GM21529 (cell line): ENCODE measurements around the gene POC1B.

ENCODE experiments used
- ATAC-seq: cut with Tn5 transposase; IDR thresholded peaks from one replicate; pipeline ENCODE4 v1.9.1; 2021; ENCODE audit not compliant: unreplicated experiment

POC1B gene

DNA sequence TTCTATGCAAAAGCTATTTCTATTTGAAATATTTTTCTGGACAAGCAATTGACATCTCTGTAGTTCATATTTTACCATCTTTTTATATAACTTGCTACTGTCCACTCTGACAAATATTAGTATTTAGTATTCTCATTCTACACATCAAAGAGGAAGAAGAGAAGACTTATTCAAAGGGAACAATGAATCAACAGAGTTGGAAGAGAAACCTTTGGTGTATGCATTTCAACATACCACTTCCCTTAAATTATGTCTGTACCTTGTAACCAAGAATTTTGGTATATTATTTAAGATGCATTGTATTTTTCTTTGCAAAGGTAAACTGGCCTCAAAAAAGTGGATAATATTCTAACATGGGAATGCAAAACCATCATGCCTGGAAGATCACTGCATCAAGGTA lies 101.5 kb downstream of the POC1B start:
- ATAC-seq = no peak

DNA sequence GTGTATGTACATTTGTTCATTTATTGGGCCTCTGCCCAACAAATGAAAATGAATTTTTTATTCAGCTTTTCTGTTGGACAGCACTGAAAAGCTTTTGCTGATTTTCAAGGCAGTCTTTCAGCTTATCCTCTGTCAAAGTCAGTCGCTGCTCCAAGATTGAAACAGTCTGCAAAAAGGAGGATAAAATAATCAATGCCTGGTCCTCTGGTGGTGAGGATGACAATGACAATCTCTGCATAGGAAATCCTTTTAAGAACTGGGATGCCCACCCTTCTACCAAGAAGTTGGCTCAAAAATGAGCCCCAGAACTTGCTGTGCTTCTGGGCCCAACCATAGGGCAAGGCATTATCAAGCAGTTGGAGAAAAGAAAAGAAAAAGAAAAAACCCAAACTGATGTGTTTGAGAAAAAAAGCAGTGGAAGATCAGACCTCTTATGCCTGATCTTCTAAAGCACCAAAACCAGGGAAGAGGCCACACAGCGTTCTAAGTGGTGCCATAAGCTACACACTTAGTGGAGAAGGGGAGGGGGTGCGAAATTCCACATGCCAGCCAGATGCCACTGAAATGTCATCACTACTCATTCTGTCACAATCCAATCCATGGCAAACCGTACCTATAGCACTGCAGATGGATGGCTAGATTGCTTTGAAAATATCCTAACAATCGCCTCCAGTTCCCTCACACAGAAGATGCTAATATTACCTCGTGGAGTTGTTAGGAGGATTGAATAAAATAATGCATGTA lies 104.6 kb downstream of the POC1B start:
- ATAC-seq = no peak

DNA sequence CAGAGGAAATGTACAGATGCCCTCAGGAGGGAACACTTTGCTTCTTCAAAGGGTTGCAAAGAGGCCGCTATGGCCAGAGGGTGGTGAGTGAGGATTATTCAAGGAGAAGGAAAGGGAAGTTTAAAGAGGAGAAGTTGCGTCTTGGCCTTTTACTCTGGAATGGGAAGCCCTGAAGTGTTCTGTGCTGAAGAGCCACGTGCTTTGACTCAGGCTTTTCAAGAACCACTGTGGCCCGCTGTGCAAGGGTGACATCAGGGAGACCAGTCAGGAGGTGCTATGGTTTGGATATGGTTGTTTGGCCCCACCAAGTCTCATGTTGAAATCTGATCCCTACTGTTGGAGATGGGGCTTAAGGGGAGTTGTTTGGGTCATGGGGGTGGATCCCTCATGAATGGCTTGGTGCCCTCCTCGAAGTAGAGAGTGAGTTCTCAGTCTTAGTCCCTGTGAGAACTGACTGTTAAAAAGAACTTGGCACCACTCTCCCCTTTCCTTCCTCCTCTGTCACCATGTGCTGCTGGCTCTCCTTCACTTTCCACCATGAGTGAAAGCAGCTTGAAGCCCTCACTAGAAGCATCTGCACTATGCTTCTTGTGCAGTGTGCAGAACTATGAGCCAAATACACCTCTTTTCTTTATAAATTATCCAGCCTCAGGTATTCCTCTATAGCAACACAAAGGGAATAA lies 107.5 kb downstream of the POC1B start:
- no peak for ATAC-seq

DNA sequence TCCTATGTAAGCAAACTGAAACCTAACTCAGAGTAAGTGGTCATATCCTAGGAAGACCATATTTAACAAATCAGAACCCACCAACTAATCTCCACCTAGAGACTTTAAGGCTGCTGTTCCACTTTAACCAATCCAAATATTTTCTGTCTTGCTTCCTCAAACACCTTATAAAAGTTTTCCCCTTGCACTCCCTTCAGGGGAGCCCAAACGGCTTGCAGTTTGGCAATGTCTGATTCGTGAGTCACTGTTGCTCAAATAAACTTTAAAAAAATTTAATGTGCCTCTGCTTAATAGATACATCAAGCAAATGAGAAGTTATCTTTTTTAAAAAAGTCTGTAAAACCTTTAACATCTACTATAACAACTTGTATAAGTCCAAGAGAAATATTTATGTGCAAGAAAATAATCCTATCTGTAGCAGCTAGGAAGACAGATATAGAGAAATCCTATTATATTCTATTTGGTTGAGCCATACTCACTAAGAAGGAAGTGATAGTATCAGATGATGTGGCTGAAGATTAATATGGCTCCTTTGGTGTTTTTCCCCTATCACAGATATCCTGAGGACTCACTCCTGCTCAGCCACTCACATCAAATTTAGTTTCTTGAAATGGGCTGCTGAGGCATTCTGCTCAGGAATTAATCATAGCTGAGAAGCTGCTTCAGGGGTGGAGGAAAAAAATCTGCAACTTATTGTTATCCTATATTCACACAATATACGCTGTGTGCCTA lies 108.4 kb downstream of the POC1B start:
- no peak for ATAC-seq

DNA sequence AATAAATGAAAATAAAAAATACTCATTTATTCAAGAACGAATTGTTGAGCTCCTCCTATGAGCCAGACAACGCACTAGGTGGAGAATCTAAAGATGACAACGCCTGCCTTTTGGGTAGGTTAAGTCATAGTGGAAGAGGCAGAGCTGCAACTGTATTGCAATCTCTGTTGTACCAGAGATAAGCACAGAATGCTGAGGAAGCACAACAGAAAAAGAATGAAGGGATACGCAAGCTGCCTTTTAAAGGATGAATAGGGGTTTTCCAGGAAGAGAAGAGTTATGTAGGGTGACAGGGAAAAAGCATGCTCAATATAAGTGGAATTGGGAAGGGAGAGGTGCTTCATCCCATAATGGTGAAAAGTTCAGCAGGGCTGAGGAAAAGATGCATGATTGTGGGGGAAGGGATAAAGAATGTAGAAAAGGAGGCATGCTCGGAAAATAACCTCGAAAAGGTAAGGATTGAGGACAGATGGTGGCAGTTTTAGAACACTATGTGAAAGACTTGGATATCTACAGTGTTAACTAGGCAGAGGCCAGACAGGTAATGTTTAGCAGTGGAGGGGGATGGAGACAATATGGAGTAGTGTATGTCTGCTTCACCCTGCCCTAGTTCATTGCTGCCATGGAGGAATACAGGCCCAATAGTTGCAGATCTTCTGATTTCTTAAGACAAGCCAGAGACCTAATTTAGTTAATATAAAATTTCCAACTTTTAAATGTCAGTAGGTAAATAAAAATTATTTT lies 109.6 kb downstream of the POC1B start:
- no peak for ATAC-seq

DNA sequence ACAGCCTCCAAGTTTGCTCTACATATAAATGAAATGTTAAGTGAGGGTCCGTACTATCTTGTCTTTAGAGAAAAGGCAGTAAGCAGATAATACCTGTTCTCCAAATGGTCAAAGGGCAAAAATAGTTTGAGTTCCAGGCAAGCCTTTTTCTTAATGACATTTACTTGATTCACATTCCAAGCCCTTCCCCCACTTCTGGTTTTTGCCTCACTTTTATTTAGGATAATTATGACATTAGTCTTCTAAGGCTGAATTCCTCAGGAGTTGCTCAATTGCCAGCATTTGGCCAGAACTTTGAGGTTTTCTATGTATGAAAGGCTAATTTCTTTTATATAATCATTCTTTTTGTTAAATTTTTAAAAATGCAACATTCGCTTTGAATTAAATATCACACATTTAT lies 111.0 kb downstream of the POC1B start:
- ATAC-seq = no peak

DNA sequence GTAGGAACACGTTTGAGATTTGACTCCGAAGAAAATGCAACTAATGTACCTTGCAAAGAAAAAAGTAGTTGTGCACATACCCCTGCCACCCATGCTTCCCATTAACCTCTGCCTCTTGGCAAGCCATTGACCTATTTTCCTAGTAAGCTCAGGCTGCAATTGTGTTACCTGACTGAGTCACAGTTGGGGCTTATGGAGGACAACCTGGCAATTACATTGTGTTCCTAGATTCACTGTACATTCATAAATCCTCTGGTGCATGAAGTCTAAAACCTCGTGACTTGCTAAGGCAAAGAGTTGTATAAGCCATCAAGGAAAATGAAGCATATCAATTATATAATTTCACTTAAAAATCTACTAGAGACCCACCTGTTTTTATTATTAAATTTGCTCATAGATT lies 111.5 kb downstream of the POC1B start:
- ATAC-seq = no peak

DNA sequence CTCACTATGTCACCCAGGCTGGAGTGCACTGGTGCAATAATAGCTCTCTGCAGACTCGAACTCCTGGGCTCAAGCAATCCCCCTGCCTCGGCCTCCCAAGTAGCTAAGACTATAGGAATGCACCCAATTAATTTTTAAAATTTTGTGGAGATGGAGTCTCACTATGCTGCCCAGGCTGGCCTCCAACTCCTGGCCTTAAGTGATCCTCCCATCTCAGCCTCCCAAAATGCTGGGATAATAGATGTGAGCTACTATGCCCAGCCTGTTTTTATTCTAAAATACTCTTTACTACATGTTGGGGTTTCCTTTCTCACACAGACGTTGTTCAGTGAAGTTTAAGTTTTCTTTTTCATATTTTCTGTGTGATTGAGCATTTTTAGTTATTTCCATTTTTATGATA lies 112.6 kb downstream of the POC1B start:
- ATAC-seq = no peak

DNA sequence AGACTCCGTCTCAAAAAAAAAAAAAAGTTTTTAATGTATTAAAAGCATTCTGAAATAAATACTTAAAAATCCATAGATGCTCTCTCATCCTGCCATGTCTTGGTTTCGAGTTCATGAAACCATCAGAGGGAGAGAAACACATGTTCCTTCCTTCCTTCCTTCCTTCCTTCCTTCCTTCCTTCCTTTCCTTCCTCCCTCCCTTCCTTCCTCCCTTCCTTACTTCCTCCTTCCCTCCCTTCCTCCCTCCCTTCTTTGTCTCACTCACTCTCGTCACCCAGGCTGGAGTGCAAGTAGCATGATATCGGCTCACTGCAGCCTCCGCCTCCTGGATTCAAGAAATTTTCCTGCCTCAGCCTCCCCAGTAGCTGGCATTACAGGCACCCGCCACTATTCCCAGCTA lies 113.2 kb downstream of the POC1B start:
- ATAC-seq = no peak

DNA sequence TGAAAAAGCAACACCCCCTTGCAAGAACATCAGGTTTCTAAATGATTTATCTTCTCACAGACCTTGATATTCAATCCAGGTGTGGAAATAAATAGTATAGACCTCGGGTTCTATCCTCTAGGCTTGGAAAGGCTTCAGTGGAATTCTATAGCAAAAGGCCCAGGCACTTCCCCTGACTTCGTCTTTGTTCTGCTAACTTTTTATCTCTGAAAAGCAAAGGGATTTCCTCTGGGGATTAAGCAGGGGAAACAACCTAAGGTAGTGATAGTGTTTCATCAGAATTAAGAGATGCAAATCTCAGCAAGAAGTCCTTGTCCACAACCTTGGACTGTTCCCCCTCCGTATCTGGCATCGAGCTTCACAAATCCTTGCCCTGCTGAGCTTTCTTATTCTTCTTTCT lies 114.0 kb downstream of the POC1B start:
- ATAC-seq = no peak

DNA sequence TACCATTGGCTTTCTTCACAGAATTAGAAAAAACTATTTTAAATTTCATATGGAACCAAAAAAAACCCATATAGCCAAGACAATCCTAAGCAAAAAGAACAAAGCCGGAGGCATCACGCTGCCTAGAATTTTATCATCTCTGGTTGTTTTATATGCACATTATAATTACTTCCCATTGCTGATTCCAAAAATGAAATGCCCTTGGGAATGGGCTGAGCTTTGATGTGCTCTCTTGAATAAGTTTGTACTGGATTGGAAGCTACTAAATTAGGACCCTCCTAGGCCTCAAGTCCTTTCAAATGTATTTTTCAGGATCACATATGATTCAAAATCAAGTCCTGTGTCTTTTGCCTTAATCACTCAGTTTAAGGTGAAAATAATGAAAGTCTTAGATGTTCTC lies 114.6 kb downstream of the POC1B start:
- no peak for ATAC-seq

DNA sequence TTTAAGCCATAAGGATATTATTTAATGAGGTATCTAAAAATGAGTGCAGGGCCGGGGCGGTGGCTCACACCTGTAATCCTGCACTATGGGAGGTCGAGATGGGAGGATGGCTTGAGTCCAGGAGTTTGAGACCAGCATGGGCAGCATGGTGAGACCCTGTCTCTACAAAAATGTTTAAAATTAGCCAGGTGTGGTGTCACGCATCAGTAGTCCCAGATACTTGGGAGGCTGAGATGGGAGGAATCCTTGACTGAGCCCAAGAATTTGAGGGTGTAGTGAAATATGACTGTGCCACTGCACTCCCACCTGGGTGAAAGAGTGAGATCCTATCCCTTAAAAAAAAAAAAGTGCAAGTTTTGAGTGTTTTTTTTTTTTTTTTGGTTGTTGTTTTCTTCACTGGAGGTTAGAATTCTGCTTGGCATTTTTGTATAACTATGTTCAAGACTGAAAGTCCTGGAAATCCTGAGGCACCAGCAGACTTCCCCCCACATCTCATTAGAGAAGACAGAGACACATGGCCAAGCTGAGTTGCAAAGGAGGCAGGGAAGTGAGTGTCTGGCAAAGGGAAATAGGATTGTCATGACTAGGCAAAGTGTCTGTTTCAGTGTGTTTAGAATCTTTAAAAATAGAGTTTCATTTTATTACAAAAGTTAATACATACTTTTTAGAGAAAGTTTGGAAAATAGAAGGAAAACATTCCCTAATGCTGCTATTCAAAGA lies 120.1 kb downstream of the POC1B start:
- no peak for ATAC-seq

DNA sequence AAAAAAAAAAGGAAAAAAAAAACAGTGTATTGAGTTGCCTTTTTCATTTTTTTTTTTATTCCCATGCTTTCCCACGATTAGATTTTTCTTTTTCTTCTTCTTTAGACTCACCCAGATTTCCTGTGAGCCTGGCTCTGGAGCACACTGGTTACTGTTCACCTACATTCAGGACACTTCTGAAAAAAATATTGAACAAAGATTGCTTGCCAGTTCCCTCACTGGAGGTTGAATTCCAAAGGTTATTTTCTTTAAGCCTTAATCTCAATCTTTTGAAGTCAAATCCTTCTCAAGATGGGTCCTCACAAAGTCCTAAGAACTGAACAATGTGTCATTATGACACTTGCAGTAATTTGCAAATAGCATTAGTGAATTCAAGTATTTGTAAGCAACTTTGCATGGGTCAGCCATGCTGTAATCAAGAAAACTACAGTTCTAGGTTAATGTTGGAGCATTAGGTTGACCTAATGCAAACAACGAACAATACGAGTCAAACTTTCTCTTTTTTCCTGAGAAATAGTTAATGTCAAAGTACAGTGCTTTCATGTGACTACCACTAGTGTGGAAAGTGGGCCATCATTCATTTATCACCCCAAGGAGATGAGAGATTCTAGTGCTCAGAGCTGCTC lies 124.3 kb downstream of the POC1B start:
- ATAC-seq = no peak

DNA sequence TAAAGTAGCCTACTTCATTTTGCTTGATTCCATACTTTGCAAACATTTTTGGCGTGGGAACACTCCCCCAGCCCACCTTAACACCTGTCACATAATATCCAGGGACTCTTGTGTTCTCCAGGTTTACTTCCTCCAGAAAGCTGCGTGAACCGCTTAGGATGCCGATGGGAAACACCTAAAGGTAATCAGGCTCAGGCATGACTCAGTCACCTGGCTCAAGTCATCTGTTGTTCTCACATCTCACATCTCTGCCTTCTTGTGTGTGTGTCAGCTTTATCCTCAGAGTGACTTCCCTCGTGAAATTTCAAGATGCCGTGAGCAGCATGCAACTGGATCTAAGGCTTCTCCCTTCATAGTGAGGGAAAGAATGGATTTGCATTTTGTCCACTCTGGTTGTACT lies 125.4 kb downstream of the POC1B start:
- no peak for ATAC-seq

DNA sequence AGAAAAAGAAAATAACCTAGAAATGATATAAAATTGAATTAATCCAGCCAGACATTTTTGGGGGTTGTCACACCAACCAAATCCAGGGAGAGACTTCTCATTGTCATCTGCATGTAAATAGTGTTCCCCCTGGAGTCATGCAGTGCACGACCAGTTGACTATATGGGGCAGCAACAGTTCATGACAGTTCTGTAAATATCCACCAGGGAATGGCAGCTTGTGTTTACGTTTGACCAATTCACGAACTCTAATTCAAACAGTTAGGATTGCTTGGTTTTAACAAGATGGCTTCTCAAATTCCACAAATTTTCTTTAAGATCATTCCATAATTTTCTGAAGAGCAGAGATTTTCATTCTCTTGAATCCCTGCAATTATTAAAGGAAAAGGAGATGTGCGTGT lies 130.1 kb downstream of the POC1B start:
- no peak for ATAC-seq

DNA sequence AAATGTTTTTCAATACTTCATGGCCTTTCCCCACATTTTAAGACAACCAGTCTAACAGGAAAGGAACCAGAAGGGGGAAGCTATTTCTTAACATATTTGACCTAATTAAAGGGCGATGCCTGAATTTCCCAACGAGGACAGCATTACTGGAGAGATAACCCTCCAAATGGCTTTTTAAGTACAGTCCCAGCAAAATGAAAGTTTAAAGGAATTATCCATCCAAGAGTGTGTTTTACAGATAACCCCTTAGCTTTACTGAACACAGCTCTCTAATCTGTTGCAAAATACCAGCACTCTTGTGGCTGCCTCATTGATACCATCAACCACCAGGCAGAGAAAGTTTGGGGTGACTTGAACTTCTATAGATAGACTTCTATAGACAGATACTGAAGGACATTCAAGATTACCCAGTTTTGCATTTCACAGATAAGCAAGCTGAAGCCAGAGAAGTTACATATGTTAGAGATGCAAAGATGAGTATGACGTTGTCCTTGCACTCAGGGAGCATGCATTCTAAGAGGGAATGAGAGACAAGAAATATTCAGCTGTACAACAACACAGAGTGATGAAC lies 132.2 kb downstream of the POC1B start:
- ATAC-seq = no peak

DNA sequence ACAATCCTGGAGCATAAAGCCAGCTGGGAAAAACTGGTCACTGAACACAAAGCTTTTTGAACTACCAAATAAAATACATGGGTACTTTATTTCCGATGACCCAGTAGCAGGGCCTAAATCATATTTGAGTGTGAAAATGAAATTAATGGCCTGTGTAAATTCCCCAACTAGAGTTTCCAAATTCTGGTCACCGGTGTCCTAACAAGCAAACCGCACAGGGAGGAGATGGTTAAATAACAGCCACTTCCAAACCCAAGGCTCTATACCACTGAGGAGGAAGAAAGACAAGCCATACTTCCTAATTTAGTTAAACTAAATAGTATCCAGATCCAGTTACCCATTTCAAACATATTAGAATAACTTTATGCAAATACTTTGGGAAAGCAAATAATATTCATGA lies 133.5 kb downstream of the POC1B start:
- no peak for ATAC-seq

DNA sequence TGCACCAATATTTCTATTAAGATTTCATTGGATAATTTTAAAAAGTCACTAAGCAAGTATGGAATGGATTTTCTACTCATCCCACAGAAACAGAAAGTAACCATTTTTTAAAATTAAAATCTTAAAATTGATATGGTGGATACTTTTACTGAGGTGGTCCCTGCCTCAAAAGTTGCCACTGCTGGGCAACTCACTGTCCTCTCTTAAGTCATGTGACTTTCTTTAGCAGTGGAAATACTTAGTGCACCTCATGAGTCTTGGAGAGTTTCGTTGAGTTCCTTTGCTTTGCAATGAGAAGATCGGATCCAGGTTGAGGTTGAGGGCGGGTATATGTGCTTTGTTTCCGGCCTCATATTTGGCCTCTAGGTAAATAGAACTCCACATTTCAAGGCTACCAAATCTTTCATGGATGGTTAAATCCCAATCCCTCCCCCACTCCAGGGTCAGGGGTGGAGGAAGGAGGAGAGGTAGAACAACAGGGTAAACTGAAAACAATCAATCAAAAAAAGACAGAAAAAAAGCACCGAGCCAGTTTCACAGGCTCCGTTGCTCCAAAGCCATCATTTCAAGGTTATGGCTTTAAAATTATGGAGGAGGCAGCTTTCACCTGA lies 134.0 kb downstream of the POC1B start:
- no peak for ATAC-seq

DNA sequence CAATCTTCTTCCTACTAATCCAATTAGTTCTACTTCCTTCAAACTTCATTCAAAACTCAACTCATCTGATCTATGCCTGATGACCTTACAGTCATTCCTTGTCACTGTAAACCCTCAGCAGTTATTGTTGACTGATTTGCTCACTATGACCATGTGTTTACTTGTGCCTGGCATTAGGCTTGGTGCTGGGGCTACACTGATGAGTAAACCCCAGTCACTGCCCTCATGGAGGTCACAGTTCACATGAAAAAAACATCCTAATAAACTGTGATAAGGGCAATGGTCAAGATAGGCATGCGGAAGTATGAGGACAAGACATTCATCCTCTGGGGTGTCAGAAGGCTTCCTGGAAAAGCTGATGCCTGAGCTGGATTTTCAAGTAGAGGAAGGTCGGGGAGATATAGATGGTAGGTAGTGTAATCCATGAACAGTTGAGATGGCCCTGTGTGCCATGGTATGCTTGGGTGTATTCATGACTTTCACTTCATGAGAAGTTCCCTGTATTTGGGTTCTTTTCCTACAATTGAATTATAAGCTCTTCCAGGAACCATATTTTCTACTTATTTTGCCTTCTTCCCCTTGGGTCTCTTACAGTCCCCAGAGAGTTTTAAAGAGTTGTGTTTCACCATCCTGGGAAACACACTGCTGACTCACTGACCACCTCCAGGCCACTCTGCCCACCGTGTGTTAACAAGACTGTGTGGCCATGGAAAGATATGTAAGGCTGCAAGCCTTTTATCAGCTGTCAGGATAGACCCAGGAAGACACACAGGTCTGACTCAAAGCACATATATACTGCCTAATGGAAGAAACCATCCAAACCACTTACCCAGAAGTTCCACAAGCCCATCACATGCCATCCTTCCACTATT lies 134.8 kb downstream of the POC1B start:
- ATAC-seq = no peak
